ENCODE data around the gene CDK6. TPM values are rescaled to one million over a fixed set of nuclear protein-coding genes. Genes with fewer than 3 reads are reported as not detected.

Gene CDK6
- total RNA-seq, 1 donor from 2014 or later = 7.3 TPM

GRCh38 chr7:92656121-92656520, 180.3 kb downstream of the CDK6 start:
- intact Hi-C loops (cut with DNase I) = no loop called here
- DNase-seq (ENCODE audit: low spot score in 2 of 2) = no peak
- H3K27me3 ChIP-seq = no peaks in the 10 kb centered on the region

GRCh38 chr7:92655346-92655884, 181.0 kb downstream of the CDK6 start:
- Histone ChIP-seq H3K4me1 (no peaks in the 10 kb centered on the region), H3K36me3 (no peaks in the 10 kb centered on the region), H3K27ac (no peak overlapping the region), H3K27me3 (no peaks in the 10 kb centered on the region), H3K9me3 (no peaks in the 10 kb centered on the region), H3K4me3 (no peak overlapping the region)
- no peak for TF ChIP-seq CTCF (IDR thresholded peaks at IDR 0.05)
- no peak for DNase-seq (ENCODE audit: low spot score in 2 of 2)
- intact Hi-C loops (cut with DNase I) = no loop called here

More at GRCh38 chr7:92656121-92656520, 180.3 kb downstream of the CDK6 start:
- Histone ChIP-seq H3K4me3 (no peak overlapping the region), H3K9me3 (no peaks in the 10 kb centered on the region), H3K27ac (no peak overlapping the region), H3K36me3 (no peaks in the 10 kb centered on the region), H3K4me1 (no peaks in the 10 kb centered on the region)
- TF ChIP-seq CTCF (IDR thresholded peaks at IDR 0.05) = no peak

GRCh38 chr7:92653136-92653535, 183.2 kb downstream of the CDK6 start:
- no peaks in the 10 kb centered on the region for H3K9me3 ChIP-seq
- H3K27me3 ChIP-seq = no peaks in the 10 kb centered on the region
- H3K4me1 ChIP-seq = no peaks in the 10 kb centered on the region
- H3K27ac ChIP-seq = no peak overlapping the region
- no peak overlapping the region for H3K4me3 ChIP-seq
- no peak for DNase-seq (ENCODE audit: low spot score in 2 of 2)
- intact Hi-C loops (cut with DNase I) = no loop called here
- TF ChIP-seq CTCF (IDR thresholded peaks at IDR 0.05) = no peak
- no peaks in the 10 kb centered on the region for H3K36me3 ChIP-seq

- Histone ChIP-seq H3K9me3 (no peaks in the 10 kb centered on the region), H3K27me3 (no peaks in the 10 kb centered on the region), H3K4me3 (no peak overlapping the region), H3K27ac (no peak overlapping the region), H3K36me3 (no peaks in the 10 kb centered on the region), H3K4me1 (no peaks in the 10 kb centered on the region)
- no peak for TF ChIP-seq CTCF (IDR thresholded peaks at IDR 0.05)
- no peak for DNase-seq (ENCODE audit: low spot score in 2 of 2)
- intact Hi-C loops (cut with DNase I) = no loop called here
Measured at GRCh38 chr7:92652536-92652935, 183.8 kb downstream of the CDK6 start.

GRCh38 chr7:92650391-92650790, 186.0 kb downstream of the CDK6 start:
- no peak overlapping the region for H3K4me3 ChIP-seq
- no peak overlapping the region for H3K27ac ChIP-seq
- intact Hi-C loops (cut with DNase I) = no loop called here
- no peak for DNase-seq (ENCODE audit: low spot score in 2 of 2)
- no peak for TF ChIP-seq CTCF (IDR thresholded peaks at IDR 0.05)
- no peaks in the 10 kb centered on the region for H3K27me3 ChIP-seq
- H3K9me3 ChIP-seq = no peaks in the 10 kb centered on the region
- no peaks in the 10 kb centered on the region for H3K36me3 ChIP-seq
- H3K4me1 ChIP-seq = no peaks in the 10 kb centered on the region

GRCh38 chr7:92648067-92648466, 188.3 kb downstream of the CDK6 start:
- intact Hi-C loops (cut with DNase I) = no loop called here

More at GRCh38 chr7:92648067-92648466, 188.3 kb downstream of the CDK6 start:
- no peak overlapping the region for H3K4me3 ChIP-seq
- H3K27ac ChIP-seq = no peak overlapping the region
- no peaks in the 10 kb centered on the region for H3K27me3 ChIP-seq
- no peaks in the 10 kb centered on the region for H3K36me3 ChIP-seq
- no peak for DNase-seq (ENCODE audit: low spot score in 2 of 2)
- no peaks in the 10 kb centered on the region for H3K9me3 ChIP-seq
- H3K4me1 ChIP-seq = no peaks in the 10 kb centered on the region
- TF ChIP-seq CTCF (IDR thresholded peaks at IDR 0.05) = no peak

Data from ascending aorta (tissue), 2 donors.